Measurements from ENCODE around the gene HMOX2.

The HMOX2 gene

GRCh38 chr16:4532238-4532637 is 56.0 kb downstream of the HMOX2 start:
- peaks cover 38% of the 10 kb centered on the region for H3K36me3 Mint-ChIP-seq (ENCODE audit: low read depth)
- intact Hi-C loops (cut with micrococcal nuclease) = no loop called here
- H3K27me3 Mint-ChIP-seq = peaks cover 5% of the 10 kb centered on the region
- no peak overlapping the region for H3K4me3 Mint-ChIP-seq
- H3K9me3 Mint-ChIP-seq = no peaks in the 10 kb centered on the region
- peaks cover 55% of the 10 kb centered on the region for H3K4me1 Mint-ChIP-seq (ENCODE audit: low read depth)
- no peak overlapping the region for H3K27ac Mint-ChIP-seq

DNA sequence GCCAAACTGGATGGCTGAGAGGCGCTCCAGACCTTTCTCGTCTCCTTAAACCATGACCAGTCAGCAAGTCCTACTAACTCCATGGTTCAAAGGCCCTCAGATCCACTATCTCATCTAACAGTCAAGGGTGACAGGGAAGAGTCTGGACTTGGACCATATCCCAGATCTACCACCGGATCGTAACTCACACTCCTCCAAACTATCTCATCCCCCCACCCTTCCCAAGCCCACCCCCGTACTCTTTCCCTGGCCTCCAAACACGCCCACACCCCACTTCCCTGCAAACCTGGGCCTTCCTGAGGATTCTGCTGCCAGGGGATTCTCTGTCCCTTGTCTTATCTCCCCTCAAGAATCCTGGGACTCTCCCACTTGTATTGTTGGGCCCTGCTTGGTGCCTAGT is 57.3 kb downstream of the HMOX2 start:
- peaks cover 49% of the 10 kb centered on the region for H3K4me1 Mint-ChIP-seq (ENCODE audit: low read depth)
- no peaks in the 10 kb centered on the region for H3K9me3 Mint-ChIP-seq
- peak overlapping the region; percentile 22 for H3K27ac Mint-ChIP-seq
- intact Hi-C loops (cut with micrococcal nuclease) = no loop called here
- peaks cover 10% of the 10 kb centered on the region for H3K27me3 Mint-ChIP-seq
- H3K4me3 Mint-ChIP-seq = no peak overlapping the region
- H3K36me3 Mint-ChIP-seq (ENCODE audit: low read depth) = peaks cover 38% of the 10 kb centered on the region

DNA sequence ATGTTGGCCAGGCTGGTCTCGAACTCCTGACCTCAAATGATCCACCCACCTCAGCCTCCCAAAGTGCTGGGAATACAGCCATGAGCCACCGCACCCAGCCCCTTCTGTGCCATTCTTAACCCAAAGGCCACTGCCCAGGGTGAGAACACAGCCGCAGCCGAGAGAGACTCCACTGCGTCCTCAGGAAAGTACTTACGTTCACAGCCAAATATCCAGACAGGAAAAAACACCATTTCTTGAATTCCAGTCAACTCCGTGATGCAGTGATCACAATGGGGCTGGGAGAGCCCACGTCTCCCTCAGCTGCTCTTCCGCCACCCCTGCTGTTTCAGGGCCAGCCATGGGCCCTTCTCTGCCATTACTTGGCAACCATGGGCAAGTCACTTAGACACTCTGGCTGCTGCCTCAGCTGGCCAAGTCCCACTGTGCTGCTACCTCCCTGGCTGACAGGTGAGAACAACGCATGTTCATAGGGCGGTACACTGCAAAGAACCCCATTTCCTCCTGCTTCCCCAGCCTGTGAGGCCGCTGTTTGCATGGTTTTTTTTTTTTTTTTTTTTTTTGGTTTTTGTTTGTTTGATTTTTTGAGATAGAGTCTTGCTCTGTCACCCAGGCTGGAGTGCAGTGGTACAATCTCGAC is 58.1 kb downstream of the HMOX2 start:
- Mint-ChIP-seq H3K27me3 (peaks cover 10% of the 10 kb centered on the region), H3K27ac (peak overlapping the region; percentile 22), H3K4me3 (no peak overlapping the region), H3K4me1 (ENCODE audit: low read depth) (peaks cover 43% of the 10 kb centered on the region), H3K9me3 (no peaks in the 10 kb centered on the region), H3K36me3 (ENCODE audit: low read depth) (peaks cover 38% of the 10 kb centered on the region)
- intact Hi-C loops (cut with micrococcal nuclease) = no loop called here

DNA sequence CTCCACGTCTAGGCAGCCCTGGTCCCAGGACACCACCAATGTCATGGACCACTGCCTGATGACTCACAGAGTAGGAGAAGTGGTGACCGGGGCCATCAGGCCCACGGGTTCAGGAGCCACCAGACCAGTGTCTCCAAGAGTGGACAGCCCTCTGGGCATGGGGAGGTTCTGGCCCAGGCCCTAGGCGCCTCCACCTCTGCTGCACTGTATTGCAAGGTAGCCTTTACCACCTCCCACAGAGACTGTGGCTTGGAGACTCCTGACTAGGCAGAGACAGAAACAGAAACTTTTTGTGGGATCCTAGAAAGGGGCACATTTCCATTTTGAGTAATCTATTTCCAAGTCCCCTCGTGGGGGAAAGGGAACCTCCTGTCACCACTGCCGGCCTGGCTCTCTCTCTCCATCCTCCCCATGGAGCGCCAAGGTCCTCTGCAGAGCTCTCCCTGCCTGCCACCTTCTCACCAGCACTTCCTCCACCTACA is 59.5 kb downstream of the HMOX2 start:
- peaks cover 47% of the 10 kb centered on the region for H3K36me3 Mint-ChIP-seq (ENCODE audit: low read depth)
- H3K27ac Mint-ChIP-seq = peak overlapping the region; percentile 48
- peaks cover 11% of the 10 kb centered on the region for H3K9me3 Mint-ChIP-seq
- intact Hi-C loops (cut with micrococcal nuclease) = no loop called here
- peaks cover 11% of the 10 kb centered on the region for H3K27me3 Mint-ChIP-seq
- no peak overlapping the region for H3K4me3 Mint-ChIP-seq
- H3K4me1 Mint-ChIP-seq (ENCODE audit: low read depth) = peaks cover 38% of the 10 kb centered on the region

DNA sequence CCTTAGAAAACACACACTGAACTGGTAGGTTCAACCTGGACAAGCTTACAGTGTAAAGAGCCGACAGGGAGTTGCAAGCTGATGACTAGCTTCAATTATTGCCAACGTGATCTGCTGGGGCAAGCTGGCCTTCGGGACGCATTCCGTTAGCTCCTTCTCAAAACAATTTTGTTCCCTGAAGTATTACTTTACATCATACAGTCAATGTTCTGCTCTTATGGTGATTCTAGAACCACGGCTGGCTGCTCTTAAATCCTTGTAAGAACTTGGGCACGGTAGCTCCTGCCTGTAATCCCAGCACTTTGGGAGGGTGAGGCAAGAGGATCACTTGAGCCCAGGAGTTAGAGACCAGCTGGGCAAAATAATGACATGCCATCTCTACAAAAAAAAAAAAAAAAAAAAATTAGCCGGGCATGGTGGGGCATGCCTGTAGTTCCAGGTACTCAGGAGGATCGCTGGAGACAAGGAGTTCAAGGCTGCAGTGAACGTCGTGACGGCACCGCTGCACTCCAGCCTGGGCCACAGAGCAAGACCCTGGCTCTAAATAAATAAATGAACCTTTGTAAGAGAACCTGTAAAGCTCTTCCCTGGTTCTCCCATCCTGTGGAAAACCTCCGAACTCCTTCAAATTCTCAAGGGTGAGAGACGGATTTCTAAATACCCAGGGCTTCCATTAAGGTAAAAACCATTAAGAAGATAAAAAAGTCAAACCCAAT is 60.4 kb downstream of the HMOX2 start:
- intact Hi-C loops (cut with micrococcal nuclease) = no loop called here
- Mint-ChIP-seq H3K27me3 (peaks cover 11% of the 10 kb centered on the region), H3K9me3 (peaks cover 11% of the 10 kb centered on the region), H3K4me1 (ENCODE audit: low read depth) (peaks cover 38% of the 10 kb centered on the region), H3K36me3 (ENCODE audit: low read depth) (peaks cover 47% of the 10 kb centered on the region), H3K27ac (no peak overlapping the region), H3K4me3 (no peak overlapping the region)

DNA sequence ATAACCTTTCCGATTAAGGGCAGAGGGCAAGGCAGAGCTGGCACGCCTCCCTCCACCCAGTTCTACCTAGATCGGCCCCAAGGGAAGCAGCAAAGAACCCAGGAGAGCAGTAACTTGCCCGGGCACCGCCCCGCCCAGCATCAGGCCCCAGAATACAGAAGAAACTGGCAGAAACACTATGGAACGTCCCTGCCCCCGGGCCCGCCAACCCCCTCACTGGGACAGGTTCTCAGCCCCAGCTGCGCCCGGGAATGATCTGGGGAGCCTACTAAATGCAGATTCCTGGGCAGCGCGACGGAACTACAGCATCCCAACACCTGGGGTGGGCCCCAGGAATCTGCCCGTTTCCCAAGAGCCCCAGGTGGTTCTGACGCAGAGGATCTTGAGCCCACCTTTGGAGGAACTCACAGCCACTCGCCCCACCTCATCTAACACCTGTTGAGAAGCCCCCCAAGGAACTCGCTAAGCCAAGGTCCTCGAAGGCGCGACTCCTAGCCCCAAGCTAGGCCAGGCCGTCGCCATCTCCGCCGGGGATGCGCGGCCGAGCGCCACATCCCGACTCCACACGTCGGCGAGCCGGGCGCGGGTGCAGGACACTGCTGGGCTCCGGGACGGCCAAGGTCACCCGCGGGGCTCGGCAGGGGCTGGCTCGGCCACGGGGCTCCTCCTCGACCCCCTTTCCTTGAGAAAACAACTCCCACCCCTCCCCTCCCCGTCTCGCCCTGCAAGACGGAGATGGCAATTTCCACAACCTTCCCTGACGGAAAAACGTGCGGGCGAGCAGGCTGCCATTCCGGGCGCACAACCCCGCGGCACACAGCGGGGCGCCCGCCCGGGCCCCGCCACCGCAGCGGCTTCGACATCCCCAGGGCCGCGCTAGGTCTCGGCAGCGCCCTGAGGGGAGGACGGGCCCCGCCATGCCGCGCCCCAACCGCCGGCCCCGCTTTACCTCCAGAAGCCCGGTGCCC is 61.5 kb downstream of the HMOX2 start:
- H3K36me3 Mint-ChIP-seq (ENCODE audit: low read depth) = peaks cover 36% of the 10 kb centered on the region
- H3K9me3 Mint-ChIP-seq = peaks cover 11% of the 10 kb centered on the region
- H3K27ac Mint-ChIP-seq = peak overlapping the region; percentile 84
- H3K27me3 Mint-ChIP-seq = peaks cover 11% of the 10 kb centered on the region
- intact Hi-C loops (cut with micrococcal nuclease) = loop anchor here (2.0 kb wide), 1 partner anchor 61 kb away; the partner anchor contains the start of gene HMOX2
- peak overlapping the region; percentile 72 for H3K4me3 Mint-ChIP-seq
- peaks cover 38% of the 10 kb centered on the region for H3K4me1 Mint-ChIP-seq (ENCODE audit: low read depth)

- H3K27me3 Mint-ChIP-seq = peaks cover 11% of the 10 kb centered on the region
- peak within 1 kb of the TSS; percentile 84 for H3K27ac Mint-ChIP-seq
- H3K36me3 Mint-ChIP-seq (ENCODE audit: low read depth) = peaks cover 29% of the 10 kb centered on the region
- intact Hi-C loops (cut with micrococcal nuclease) = loop anchor here (2.0 kb wide), 1 partner anchor 62 kb away; the partner anchor contains the start of gene HMOX2
- H3K4me3 Mint-ChIP-seq = peak within 1 kb of the TSS; percentile 72
- H3K4me1 Mint-ChIP-seq (ENCODE audit: low read depth) = peaks cover 31% of the 10 kb centered on the region
- H3K9me3 Mint-ChIP-seq = peaks cover 11% of the 10 kb centered on the region
Measured at GRCh38 chr16:4538350-4539235, 62.4 kb downstream of the HMOX2 start, which contains the start of gene CDIP1. Gene CDIP1 (minus strand): TSS chr16:4538773. CDS start chr16:4514130, 24,643 bp downstream.

DNA sequence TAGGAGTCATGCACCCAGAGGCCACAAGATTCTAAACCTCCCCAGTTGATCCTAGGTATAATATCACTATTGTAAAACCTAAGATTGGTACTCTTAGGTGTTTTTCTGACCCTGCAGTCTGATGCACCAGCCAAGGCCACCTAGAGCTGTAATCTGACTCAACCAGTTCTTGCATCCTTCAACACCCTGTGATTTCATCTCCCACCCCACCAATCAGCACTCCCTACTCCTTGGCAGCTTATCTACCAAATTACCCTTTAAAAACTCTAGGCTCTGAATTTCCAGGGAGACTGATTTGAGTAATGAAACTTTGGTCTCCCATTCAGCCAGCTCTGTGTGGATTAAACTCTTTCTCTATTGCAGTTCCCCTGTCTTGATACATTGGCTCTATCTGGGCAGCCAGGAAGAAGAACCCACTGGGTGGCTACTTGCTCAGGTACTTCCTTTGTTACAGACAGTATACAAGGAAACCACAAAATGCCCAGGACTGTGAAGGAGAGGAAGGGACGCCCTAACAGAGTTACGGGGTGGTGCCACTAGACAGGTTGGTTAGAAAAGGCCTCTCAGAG is 63.6 kb downstream of the HMOX2 start:
- Mint-ChIP-seq H3K27ac (peak overlapping the region; percentile 9), H3K9me3 (peaks cover 11% of the 10 kb centered on the region), H3K4me3 (no peak overlapping the region), H3K4me1 (ENCODE audit: low read depth) (peaks cover 27% of the 10 kb centered on the region), H3K27me3 (peaks cover 11% of the 10 kb centered on the region), H3K36me3 (ENCODE audit: low read depth) (peaks cover 18% of the 10 kb centered on the region)
- intact Hi-C loops (cut with micrococcal nuclease) = loop anchor here (2.0 kb wide), 1 partner anchor 63 kb away; the partner anchor contains the start of gene HMOX2

DNA sequence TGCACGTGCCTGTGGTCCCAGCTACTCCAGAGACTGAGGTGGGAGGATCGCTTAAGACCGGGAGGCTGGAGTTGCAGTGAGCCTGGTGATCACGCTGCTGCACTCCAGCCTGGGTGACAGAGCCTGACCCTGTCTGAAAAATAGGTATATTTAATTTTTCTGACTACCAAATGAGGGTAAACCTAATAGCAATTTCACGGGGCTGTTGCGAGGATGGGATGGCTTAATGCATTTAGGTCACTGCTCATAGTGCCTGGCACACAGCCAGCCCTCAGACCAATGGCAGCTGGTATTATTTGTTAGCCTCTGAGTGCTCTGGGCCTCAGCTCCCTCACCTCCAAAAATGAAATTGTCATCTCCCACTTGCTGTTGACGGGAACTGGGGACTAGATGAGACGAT is 68.3 kb downstream of the HMOX2 start:
- no peak overlapping the region for H3K27ac Mint-ChIP-seq
- peaks cover 10% of the 10 kb centered on the region for H3K9me3 Mint-ChIP-seq
- H3K27me3 Mint-ChIP-seq = peaks cover 4% of the 10 kb centered on the region
- no peaks in the 10 kb centered on the region for H3K4me1 Mint-ChIP-seq (ENCODE audit: low read depth)
- intact Hi-C loops (cut with micrococcal nuclease) = no loop called here
- no peak overlapping the region for H3K4me3 Mint-ChIP-seq
- H3K36me3 Mint-ChIP-seq (ENCODE audit: low read depth) = peaks cover 9% of the 10 kb centered on the region

- H3K4me1 Mint-ChIP-seq (ENCODE audit: low read depth) = no peaks in the 10 kb centered on the region
- peaks cover 7% of the 10 kb centered on the region for H3K27me3 Mint-ChIP-seq
- no peaks in the 10 kb centered on the region for H3K36me3 Mint-ChIP-seq (ENCODE audit: low read depth)
- no peak overlapping the region for H3K4me3 Mint-ChIP-seq
- no peaks in the 10 kb centered on the region for H3K9me3 Mint-ChIP-seq
- intact Hi-C loops (cut with micrococcal nuclease) = loop anchor here (1.0 kb wide), 1 partner anchor 42 kb away; no protein-coding TSS in a partner anchor
- no peak overlapping the region for H3K27ac Mint-ChIP-seq
Measured at GRCh38 chr16:4548124-4548523, 71.9 kb downstream of the HMOX2 start.

DNA sequence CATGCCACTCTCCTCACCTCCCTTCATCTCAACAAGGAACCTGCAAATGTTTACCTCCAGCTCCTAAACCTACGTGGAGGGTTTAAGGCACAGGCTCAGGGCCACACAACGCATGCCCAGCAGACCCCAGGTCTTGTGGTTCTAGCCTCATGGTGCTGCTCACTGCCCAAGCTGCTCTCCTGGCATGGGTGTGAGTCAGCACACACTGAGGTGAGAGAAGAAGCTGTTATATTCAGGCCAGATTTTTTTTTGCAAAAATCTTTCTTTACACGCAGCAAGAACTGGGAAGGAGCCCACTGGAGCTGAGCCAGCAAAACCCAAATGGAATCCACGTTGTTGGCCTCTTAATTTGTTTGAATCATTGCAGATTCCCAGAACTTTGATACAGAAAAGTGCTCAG is 74.4 kb downstream of the HMOX2 start:
- H3K4me3 Mint-ChIP-seq = no peak overlapping the region
- intact Hi-C loops (cut with micrococcal nuclease) = no loop called here
- no peaks in the 10 kb centered on the region for H3K36me3 Mint-ChIP-seq (ENCODE audit: low read depth)
- peaks cover 9% of the 10 kb centered on the region for H3K27me3 Mint-ChIP-seq
- H3K4me1 Mint-ChIP-seq (ENCODE audit: low read depth) = no peaks in the 10 kb centered on the region
- no peak overlapping the region for H3K27ac Mint-ChIP-seq
- H3K9me3 Mint-ChIP-seq = no peaks in the 10 kb centered on the region

DNA sequence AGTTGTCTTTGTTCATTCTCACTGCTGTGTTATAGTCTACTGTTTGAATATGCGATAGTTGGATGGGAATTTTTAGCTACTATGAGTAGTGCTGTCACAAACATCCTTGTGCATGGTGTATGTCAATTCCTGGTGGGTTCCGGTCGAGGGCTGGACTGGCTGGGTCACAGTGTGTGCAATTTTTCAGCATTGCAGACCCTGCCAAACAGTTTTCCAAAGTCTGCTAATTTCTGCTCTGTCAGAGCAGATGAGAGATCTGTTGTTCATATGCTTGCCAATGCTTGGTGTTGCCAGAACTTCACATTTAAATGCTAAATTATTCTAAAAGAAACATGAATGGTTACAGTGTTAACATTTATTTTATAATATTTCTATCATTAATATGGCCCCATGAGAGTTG is 76.3 kb downstream of the HMOX2 start:
- Mint-ChIP-seq H3K27ac (no peak overlapping the region), H3K9me3 (no peaks in the 10 kb centered on the region), H3K4me3 (no peak overlapping the region), H3K27me3 (peaks cover 10% of the 10 kb centered on the region), H3K36me3 (ENCODE audit: low read depth) (no peaks in the 10 kb centered on the region), H3K4me1 (ENCODE audit: low read depth) (no peaks in the 10 kb centered on the region)
- intact Hi-C loops (cut with micrococcal nuclease) = no loop called here
